GM12875 (cell line): ENCODE data around the gene TMEM214.
A peak's percentile ranks its signal among the peaks of the same experiment; 100 is the strongest.

Experiments used
- H3K4me3 ChIP-seq: one replicate; pipeline ENCODE4 v1.5.1; 2011; ENCODE audit warnings: low read depth, low read length, control low read depth
- TF ChIP-seq, protein P1 (sequence below): IDR thresholded peaks from 2 replicates; pipeline ENCODE4 v1.5.1; 2011; ENCODE audit warnings: low read depth, mild to moderate bottlenecking, control low read depth, inconsistent platforms, low read length, moderate library complexity, borderline replicate concordance; ENCODE audit not compliant: insufficient read depth

The TMEM214 gene

DNA sequence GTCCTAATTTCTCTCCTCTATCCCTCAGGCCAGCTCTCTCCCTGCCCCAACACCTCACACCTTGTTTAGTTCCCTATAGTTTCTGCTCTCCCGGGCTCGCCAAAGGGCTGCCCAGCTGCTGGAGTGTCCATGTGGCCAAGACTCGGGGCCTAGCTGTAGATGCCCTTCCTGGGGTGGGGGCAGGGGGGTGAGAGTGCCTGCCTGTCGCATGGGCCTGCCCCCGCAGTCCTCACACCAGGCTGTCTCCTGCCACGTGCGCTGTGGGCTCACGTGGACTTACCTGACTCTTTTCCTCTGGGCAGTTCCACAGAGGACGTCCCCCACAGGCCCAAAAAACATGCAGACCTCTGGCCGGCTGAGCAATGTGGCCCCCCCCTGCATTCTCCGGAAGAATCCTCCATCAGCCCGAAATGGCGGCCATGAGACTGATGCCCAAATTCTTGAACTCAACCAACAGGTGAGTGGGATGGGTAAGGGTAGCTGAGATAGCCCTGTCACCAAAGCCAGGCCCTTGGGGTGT lies 7.4 kb upstream of the TMEM214 start:
- TF ChIP-seq, protein P1, sequence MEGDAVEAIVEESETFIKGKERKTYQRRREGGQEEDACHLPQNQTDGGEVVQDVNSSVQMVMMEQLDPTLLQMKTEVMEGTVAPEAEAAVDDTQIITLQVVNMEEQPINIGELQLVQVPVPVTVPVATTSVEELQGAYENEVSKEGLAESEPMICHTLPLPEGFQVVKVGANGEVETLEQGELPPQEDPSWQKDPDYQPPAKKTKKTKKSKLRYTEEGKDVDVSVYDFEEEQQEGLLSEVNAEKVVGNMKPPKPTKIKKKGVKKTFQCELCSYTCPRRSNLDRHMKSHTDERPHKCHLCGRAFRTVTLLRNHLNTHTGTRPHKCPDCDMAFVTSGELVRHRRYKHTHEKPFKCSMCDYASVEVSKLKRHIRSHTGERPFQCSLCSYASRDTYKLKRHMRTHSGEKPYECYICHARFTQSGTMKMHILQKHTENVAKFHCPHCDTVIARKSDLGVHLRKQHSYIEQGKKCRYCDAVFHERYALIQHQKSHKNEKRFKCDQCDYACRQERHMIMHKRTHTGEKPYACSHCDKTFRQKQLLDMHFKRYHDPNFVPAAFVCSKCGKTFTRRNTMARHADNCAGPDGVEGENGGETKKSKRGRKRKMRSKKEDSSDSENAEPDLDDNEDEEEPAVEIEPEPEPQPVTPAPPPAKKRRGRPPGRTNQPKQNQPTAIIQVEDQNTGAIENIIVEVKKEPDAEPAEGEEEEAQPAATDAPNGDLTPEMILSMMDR = no peak
- no peak overlapping the region for H3K4me3 ChIP-seq

DNA sequence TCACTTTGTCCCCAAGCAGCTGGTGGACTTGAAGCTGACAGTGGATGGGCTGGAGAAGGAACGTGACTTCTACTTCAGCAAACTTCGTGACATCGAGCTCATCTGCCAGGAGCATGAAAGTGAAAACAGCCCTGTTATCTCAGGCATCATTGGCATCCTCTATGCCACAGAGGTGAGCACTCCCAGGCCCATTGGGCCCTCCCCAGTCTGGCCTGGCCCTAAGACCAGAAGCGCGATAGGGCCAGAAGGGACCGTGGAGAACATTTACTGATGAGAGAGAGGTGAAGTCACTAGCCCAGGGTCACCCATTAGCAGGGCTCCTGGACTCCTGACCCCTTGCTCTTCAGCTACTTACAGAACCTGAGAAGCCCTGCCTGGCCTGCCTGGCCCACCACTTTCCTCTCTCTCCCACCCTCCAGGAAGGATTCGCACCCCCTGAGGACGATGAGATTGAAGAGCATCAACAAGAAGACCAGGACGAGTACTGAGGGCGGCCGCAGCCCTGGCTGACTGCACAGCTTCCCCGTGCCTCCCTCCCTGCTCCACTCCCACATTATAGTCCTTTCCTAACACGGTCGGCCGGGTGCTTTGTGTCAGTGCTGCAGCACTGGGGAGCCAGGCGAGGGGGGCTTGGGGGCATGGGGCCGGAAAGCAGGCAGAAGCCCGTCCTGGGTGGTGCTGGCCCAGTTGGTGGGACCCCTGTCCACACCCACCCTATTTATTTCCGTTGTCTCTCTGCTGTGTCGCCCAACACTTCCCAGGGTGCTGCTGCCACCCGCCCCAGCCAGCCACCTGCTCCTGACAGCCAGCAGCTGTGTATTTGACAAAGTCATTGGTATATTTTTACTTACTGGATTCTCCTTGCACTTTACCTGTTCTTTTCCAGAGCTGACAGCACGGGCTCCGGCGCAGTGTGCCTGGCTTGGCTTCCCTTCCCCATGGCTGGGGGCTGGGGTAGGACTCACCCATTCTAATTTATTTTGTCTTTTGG lies 6.6 kb upstream of the TMEM214 start:
- TF ChIP-seq, protein P1 = no peak
- no peak overlapping the region for H3K4me3 ChIP-seq

DNA sequence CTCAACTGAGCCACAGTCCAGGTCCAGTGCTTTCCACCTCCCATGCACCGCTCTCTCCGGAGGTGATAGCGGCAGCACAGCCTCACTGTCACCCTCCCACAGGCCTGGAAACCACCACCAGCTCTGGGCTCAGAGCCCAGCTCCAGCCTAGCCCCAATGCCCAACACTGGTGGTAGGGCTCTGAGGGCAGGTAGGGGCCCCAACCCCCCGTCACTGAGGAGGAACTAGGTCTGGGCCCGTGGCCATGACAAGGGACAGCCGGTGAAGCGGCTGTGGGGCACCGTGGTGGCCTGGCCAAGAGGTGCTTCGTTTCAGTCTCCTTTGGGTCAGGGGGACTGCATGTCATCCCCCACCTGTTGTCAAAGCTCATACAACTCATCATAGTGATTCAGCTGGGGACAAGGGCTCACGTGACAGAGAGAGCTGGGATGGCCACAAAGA lies 5.5 kb upstream of the TMEM214 start:
- TF ChIP-seq, protein P1 = no peak
- no peak overlapping the region for H3K4me3 ChIP-seq

DNA sequence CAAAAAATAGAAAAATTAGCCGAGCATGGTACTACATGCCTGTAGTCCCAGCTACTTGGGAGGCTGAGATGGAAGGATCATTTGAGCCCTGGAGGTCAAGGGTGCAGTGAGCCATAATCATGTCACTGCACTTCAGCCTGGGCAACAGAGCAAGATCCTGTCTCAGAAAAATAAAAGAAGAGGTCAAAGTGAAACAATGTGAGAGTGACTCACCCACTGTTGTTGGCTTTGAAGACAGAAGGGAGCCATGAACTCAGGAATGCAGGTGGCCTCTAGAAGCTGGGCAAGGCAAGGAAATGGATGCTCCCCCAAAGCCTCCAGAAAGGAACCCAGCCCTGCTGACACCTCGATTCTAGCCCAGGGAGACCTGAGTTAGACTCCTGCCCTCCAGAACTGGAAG lies 3.7 kb upstream of the TMEM214 start:
- no peak overlapping the region for H3K4me3 ChIP-seq
- TF ChIP-seq, protein P1 = no peak

DNA sequence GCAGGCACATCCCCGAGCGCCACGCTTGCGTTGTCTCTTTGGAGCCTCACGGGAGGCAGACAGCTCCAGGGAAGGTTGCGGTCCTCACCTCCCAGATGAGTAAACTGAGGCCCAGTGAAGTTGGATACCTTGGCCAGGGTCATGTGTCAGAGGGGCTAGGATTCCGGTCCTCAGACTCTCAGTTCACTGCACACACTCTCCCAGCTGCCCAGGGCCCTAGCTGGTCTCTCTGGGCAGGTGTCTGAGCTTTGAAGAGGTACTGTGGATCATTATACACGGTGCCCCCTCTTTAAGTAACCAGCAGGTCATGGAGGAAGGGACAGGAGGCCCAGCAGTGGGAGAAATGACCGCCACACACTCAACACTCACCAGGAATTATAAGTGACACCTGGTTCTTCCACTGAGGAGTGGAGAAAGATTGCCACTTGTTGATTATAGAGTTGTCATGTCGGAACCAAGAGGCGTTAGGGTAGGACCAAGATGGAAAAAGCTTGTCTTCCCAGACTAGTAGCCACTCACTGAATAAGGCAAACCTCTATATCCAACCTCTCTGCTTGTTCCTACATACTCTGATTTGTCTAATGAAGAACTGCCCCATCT lies 588 bp downstream of the TMEM214 start:
- TF ChIP-seq, protein P1 = no peak

DNA sequence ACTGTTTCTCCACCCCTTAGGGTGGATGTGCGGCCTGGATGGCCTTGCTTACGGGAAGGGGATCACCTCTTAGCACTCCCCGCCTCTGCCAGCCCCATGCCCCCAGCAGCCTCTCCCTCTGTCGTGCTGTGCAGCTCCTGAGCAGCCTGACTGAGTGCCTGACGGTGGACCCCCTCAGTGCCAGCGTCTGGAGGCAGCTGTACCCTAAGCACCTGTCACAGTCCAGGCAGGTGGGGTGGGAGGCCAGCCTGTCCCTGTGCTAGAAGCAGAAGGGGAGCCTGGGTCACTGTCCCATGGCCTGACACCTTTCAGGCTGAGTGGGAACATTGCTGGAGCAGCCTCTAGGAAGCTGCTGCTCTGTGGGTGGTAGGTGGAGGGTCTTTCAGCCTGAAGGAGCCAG lies 5.2 kb downstream of the TMEM214 start:
- no peak overlapping the region for H3K4me3 ChIP-seq
- TF ChIP-seq, protein P1 = no peak

More for the DNA sequence above, 588 bp downstream of the TMEM214 start:
- peak overlapping the region; percentile 92 for H3K4me3 ChIP-seq
